Neuronal stem cell (in vitro differentiated cells): ENCODE data around the gene GMDS.

Experiments used
- DNase-seq: peaks from one replicate; pipeline ENCODE4 v3.0.0-alpha.2; 2013; ENCODE audit warnings: low spot score
- H2AFZ ChIP-seq: one replicate; pipeline ENCODE4 v1.6.1; 2013; ENCODE audit warnings: mild to moderate bottlenecking, low read length, inconsistent platforms
- H2AK5ac ChIP-seq: 2 replicates; pipeline ENCODE4 v1.6.1; 2013; ENCODE audit warnings: low read depth, mild to moderate bottlenecking, inconsistent platforms, low read length, moderate library complexity, mixed read lengths
- H2BK120ac ChIP-seq: 2 replicates; pipeline ENCODE4 v1.6.1; 2013; ENCODE audit warnings: low read depth, mild to moderate bottlenecking, inconsistent platforms, low read length, moderate library complexity, mixed read lengths
- H2BK12ac ChIP-seq: one replicate; pipeline ENCODE4 v1.6.1; 2013; ENCODE audit warnings: low read length, inconsistent platforms
- H2BK15ac ChIP-seq: 2 replicates; pipeline ENCODE4 v1.6.1; 2013; ENCODE audit warnings: mild to moderate bottlenecking, low read length, inconsistent platforms, mixed read lengths
- H2BK5ac ChIP-seq: one replicate; pipeline ENCODE4 v1.6.1; 2013; ENCODE audit warnings: inconsistent platforms, mild to moderate bottlenecking, low read length, moderate library complexity
- H3K14ac ChIP-seq: one replicate; pipeline ENCODE4 v1.6.1; 2013; ENCODE audit warnings: low read length, inconsistent platforms
- H3K18ac ChIP-seq: 2 replicates; pipeline ENCODE4 v1.6.1; 2013; ENCODE audit warnings: low read length, inconsistent platforms
- H3K23ac ChIP-seq: 2 replicates; pipeline ENCODE4 v1.6.1; 2013; ENCODE audit warnings: low read depth, mild to moderate bottlenecking, mixed read lengths, low read length, inconsistent platforms; ENCODE audit not compliant: poor library complexity
- H3K27ac ChIP-seq: replicated peaks from 3 replicates; pipeline ENCODE4 v1.5.1; 2013; ENCODE audit warnings: low read length, inconsistent platforms
- H3K27me3 ChIP-seq, 3 experiments: 2 replicates each; pipeline ENCODE4 v1.6.1; 2013; ENCODE audit warnings: low read length in 3 of 3, mild to moderate bottlenecking in 2 of 3, inconsistent platforms in 1 of 3, low read depth in 1 of 3, mixed read lengths in 1 of 3, moderate library complexity in 1 of 3; ENCODE audit not compliant: control insufficient read depth in 3 of 3, insufficient read depth in 3 of 3
- H3K36me3 ChIP-seq, 2 donors: replicated peaks in 1 of 2; 2 replicates each; pipeline ENCODE4 v1.6.1; 2013; ENCODE audit warnings: low read length in 2 of 2; ENCODE audit not compliant: control insufficient read depth in 2 of 2, insufficient read depth in 2 of 2
- H3K4ac ChIP-seq: 2 replicates; pipeline ENCODE4 v1.6.1; 2013; ENCODE audit warnings: inconsistent platforms, mild to moderate bottlenecking, low read length, moderate library complexity
- H3K4me1 ChIP-seq, 2 donors: 1 replicate in 1 of 2; 2 replicates in 1 of 2; pipeline ENCODE4 v1.6.1; 2013; ENCODE audit warnings: low read length in 2 of 2, low read depth in 1 of 2; ENCODE audit not compliant: control insufficient read depth in 2 of 2, insufficient read depth in 1 of 2
- H3K4me2 ChIP-seq: one replicate; pipeline ENCODE4 v1.6.1; 2013; ENCODE audit warnings: mild to moderate bottlenecking, low read length, inconsistent platforms; ENCODE audit not compliant: insufficient read depth, poor library complexity, severe bottlenecking
- H3K4me3 ChIP-seq, 2 donors: 2 replicates each; pipeline ENCODE4 v1.5.1; 2013; ENCODE audit warnings: low read length in 2 of 2, mild to moderate bottlenecking in 2 of 2, inconsistent platforms in 1 of 2, moderate library complexity in 1 of 2
- H3K79me1 ChIP-seq: one replicate; pipeline ENCODE4 v1.6.1; 2013; ENCODE audit warnings: low read depth, mild to moderate bottlenecking, inconsistent platforms, low read length, moderate library complexity
- H3K9ac ChIP-seq: one replicate; pipeline ENCODE4 v1.6.1; 2013; ENCODE audit warnings: mild to moderate bottlenecking, low read depth, low read length, inconsistent platforms; ENCODE audit not compliant: poor library complexity
- H3K9me3 ChIP-seq, 2 donors: replicated peaks in 1 of 2; 2 replicates each; pipeline versions ENCODE3 to v1.6.1; 2013; ENCODE audit warnings: low read length in 2 of 2, mild to moderate bottlenecking in 2 of 2, inconsistent platforms in 1 of 2, low read depth in 1 of 2, mixed read lengths in 1 of 2, moderate library complexity in 1 of 2; ENCODE audit not compliant: control insufficient read depth in 2 of 2, insufficient read depth in 1 of 2
- H4K8ac ChIP-seq: one replicate; pipeline ENCODE4 v1.6.1; 2013; ENCODE audit warnings: low read depth, mild to moderate bottlenecking, inconsistent platforms, low read length, moderate library complexity
- H4K91ac ChIP-seq: one replicate; pipeline ENCODE4 v1.6.1; 2013; ENCODE audit warnings: low read length, low read depth, mild to moderate bottlenecking, inconsistent platforms; ENCODE audit not compliant: poor library complexity
- WGBS, 2 donors: extraction: QIAGEN DNeasy Blood & Tissue Kit; methylation state at CpG; one replicate each; pipeline ENCODE4 v1.1.7; 2013; ENCODE audit warnings: missing lambda C conversion rate in 2 of 2, mixed read lengths in 1 of 2; ENCODE audit not compliant: insufficient read length in 2 of 2, insufficient replicate concordance in 1 of 2; ENCODE audit errors: extremely low coverage in 2 of 2; 5-methylcytosine and 5-hydroxymethylcytosine counted together

Gene GMDS

DNA sequence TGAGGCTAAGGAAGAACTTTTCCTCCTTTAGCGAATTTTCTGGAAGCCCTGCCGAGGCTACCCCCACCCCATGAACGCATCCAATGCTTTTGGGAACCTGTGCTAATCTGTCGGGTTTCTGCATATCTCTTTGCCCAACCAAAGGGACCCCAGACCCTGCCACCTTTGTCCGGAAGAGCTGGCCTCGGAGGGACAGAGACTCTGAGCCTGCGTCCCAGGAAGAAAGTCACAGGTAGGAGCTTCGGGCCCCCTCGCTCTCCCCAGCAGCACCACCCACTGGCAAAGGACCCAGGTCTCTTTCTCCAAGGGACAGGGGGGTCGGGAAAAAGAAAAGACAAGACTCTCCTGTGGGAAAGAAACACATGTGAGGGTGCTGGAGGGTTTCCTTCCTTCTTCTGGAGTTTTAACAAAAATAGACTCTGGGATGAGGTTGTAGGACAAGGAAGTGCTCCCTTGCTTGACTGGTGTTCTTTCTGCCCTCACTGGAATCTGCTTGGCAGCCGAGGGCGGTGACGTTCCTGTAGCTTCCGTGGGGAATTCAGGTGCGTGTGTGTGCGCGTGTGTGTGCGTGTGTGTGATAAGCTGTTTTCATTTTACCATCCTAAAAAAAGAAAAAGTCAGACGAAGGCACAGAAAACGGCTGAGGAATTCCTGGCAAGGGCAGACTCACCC is 652.0 kb downstream of the GMDS start:
- no peak overlapping the region for H3K27ac ChIP-seq
- no peaks in the 10 kb centered on the region for H3K36me3 ChIP-seq
- WGBS, 2 donors, result no CpG with 5 or more reads among the region's 20 CpGs
- H3K27me3 ChIP-seq, result peaks cover 0 to 16% (median 0%) of the 10 kb centered on the region in 3 experiments
- no peak overlapping the region for H2AFZ ChIP-seq
- H4K91ac ChIP-seq, result no peak overlapping the region
- no peak overlapping the region for H2BK120ac ChIP-seq
- H2BK5ac ChIP-seq, result no peak overlapping the region
- H4K8ac ChIP-seq, result no peak overlapping the region
- H3K9me3 ChIP-seq, result peaks cover 0 to 1% of the 10 kb centered on the region in 2 donors
- H3K14ac ChIP-seq, result no peak overlapping the region
- no peak for DNase-seq
- H3K4me2 ChIP-seq, result no peak overlapping the region
- H2AK5ac ChIP-seq, result no peak overlapping the region
- no peak overlapping the region for H2BK12ac ChIP-seq
- no peak overlapping the region for H3K18ac ChIP-seq
- no peak overlapping the region for H3K9ac ChIP-seq
- no peaks in the 10 kb centered on the region for H3K79me1 ChIP-seq
- no peak overlapping the region for H2BK15ac ChIP-seq
- H3K4me1 ChIP-seq, result peaks cover 2 to 3% of the 10 kb centered on the region in 2 donors
- H3K4me3 ChIP-seq, result no peak overlapping the region
- no peak overlapping the region for H3K23ac ChIP-seq
- H3K4ac ChIP-seq, result no peak overlapping the region

DNA sequence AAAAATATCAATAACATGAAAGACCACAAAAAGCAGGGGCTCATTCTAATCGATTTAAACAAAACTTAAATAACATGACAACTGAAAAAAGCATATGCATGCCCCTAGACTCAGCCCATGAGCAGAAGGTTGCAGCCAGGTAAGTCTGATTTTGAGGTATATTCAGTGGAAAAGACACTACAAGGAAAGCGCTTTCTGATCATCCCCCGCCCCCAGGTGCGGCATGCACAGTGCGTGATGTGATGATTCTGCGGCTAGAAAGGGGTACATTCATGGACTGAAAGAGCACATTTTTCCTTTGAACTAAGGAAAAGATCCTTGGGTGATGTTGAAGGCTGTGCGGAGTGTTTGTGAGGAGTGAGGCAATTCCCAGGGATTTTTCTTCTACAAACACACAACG is 652.6 kb downstream of the GMDS start:
- H3K79me1 ChIP-seq, result no peaks in the 10 kb centered on the region
- no peak overlapping the region for H3K4ac ChIP-seq
- no peak overlapping the region for H3K27ac ChIP-seq
- H2BK15ac ChIP-seq, result no peak overlapping the region
- peaks cover 0 to 1% of the 10 kb centered on the region in 2 donors for H3K9me3 ChIP-seq
- no peak overlapping the region for H3K23ac ChIP-seq
- H3K4me2 ChIP-seq, result no peak overlapping the region
- no peak for DNase-seq
- no peak overlapping the region for H2BK5ac ChIP-seq
- no peak overlapping the region for H2BK12ac ChIP-seq
- H3K9ac ChIP-seq, result no peak overlapping the region
- no peak overlapping the region for H3K4me3 ChIP-seq
- no peak overlapping the region for H4K91ac ChIP-seq
- peaks cover 2 to 3% of the 10 kb centered on the region in 2 donors for H3K4me1 ChIP-seq
- no peak overlapping the region for H2AFZ ChIP-seq
- H3K36me3 ChIP-seq, result no peaks in the 10 kb centered on the region
- H4K8ac ChIP-seq, result no peak overlapping the region
- no CpG with 5 or more reads among the region's 8 CpGs for WGBS, 2 donors
- no peak overlapping the region for H2BK120ac ChIP-seq
- H2AK5ac ChIP-seq, result no peak overlapping the region
- H3K14ac ChIP-seq, result no peak overlapping the region
- H3K18ac ChIP-seq, result no peak overlapping the region
- peaks cover 0 to 12% (median 0%) of the 10 kb centered on the region in 3 experiments for H3K27me3 ChIP-seq

GRCh38 chr6:1591926-1592325 is 653.5 kb downstream of the GMDS start:
- H2BK15ac ChIP-seq, result no peak overlapping the region
- no peak overlapping the region for H2BK12ac ChIP-seq
- no peak overlapping the region for H3K4me3 ChIP-seq
- no peaks in the 10 kb centered on the region for H3K36me3 ChIP-seq
- no peak overlapping the region for H3K14ac ChIP-seq
- H3K18ac ChIP-seq, result no peak overlapping the region
- no peak overlapping the region for H3K4me2 ChIP-seq
- no peak overlapping the region for H4K8ac ChIP-seq
- H3K9me3 ChIP-seq, result peaks cover 0 to 1% of the 10 kb centered on the region in 2 donors
- WGBS, 2 donors, result no CpG with 5 or more reads among the region's 6 CpGs
- H3K27ac ChIP-seq, result no peak overlapping the region
- no peak overlapping the region for H3K9ac ChIP-seq
- H4K91ac ChIP-seq, result no peak overlapping the region
- DNase-seq, result no peak
- no peak overlapping the region for H2BK5ac ChIP-seq
- no peaks in the 10 kb centered on the region for H3K79me1 ChIP-seq
- no peak overlapping the region for H2AFZ ChIP-seq
- peaks cover 2% of the 10 kb centered on the region in 2 donors for H3K4me1 ChIP-seq
- no peak overlapping the region for H3K23ac ChIP-seq
- H2BK120ac ChIP-seq, result no peak overlapping the region
- H3K4ac ChIP-seq, result no peak overlapping the region
- H3K27me3 ChIP-seq, result peaks cover 0 to 5% (median 2%) of the 10 kb centered on the region in 3 experiments
- H2AK5ac ChIP-seq, result no peak overlapping the region

DNA sequence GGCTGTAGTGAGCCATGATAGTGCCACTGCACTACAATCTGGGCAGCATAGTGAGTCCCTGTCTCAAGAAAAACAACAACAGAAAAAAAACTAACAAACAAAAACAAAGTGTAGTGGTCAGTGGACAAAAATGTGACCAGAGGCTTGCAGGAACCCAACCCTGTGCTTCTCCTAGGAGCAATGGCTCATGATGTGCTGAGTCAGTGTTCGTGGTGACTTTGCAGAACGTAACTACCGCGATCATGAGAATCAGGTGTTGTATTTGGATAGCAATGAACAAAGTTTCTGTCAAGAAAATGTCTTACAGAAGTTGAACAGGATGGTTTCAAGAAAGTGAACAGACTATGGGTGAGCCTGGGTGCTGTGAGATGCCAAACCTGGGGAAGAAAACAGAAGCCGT is 654.2 kb downstream of the GMDS start:
- Histone ChIP-seq H2BK12ac (no peak overlapping the region), H3K27ac (no peak overlapping the region), H4K91ac (no peak overlapping the region), H3K27me3 (peaks cover 0 to 5% (median 2%) of the 10 kb centered on the region in 3 experiments), H2BK120ac (no peak overlapping the region), H3K9ac (no peak overlapping the region), H3K4me3 (no peak overlapping the region), H3K23ac (no peak overlapping the region), H3K36me3 (no peaks in the 10 kb centered on the region), H3K4me1 (no peaks in the 10 kb centered on the region), H2BK15ac (no peak overlapping the region), H3K14ac (no peak overlapping the region), H2BK5ac (no peak overlapping the region), H4K8ac (no peak overlapping the region), H3K79me1 (no peaks in the 10 kb centered on the region), H3K4ac (no peak overlapping the region), H2AFZ (no peak overlapping the region), H3K9me3 (peaks cover 0 to 1% of the 10 kb centered on the region in 2 donors), H2AK5ac (no peak overlapping the region), H3K18ac (no peak overlapping the region), H3K4me2 (no peak overlapping the region)
- no peak for DNase-seq
- WGBS, 2 donors, result no CpG with 5 or more reads among the region's 5 CpGs
